BLaER1 treated with 17β-estradiol and CSF1 and Interleukin-3, amounts not matched to agents 10 nM and 100 nM (cell line): ENCODE results near the gene RARG.
"Not testable (repeated sequence)": the region's sequence is repeated elsewhere in the genome, so short reads cannot be mapped to it uniquely, and the experiment has no call there.

ENCODE experiments used
- H3K27ac ChIP-seq, 11 experiments: shearing (Covaris generic); formaldehyde crosslinking; 2 replicates each; pipeline ENCODE4 v1.8.1; 2022
- H3K27me3 ChIP-seq, 11 experiments: shearing (Covaris generic); formaldehyde crosslinking; 2 replicates each; pipeline ENCODE4 v1.8.1; 2022
- H3K36me3 ChIP-seq, 11 experiments: shearing (Covaris generic); formaldehyde crosslinking; 2 replicates each; pipeline ENCODE4 v1.8.1; 2022
- H3K4me1 ChIP-seq, 10 experiments: shearing (Covaris generic); formaldehyde crosslinking; 2 replicates each; pipeline ENCODE4 v1.8.1; 2022
- H3K4me2 ChIP-seq, 11 experiments: shearing (Covaris generic); formaldehyde crosslinking; 2 replicates each; pipeline ENCODE4 v1.8.1; 2022
- H3K4me3 ChIP-seq, 10 experiments: shearing (Covaris generic); formaldehyde crosslinking; 2 replicates each; pipeline ENCODE4 v1.8.1; 2022
- H3K9ac ChIP-seq, 11 experiments: shearing (Covaris generic); formaldehyde crosslinking; 2 replicates each; pipeline ENCODE4 v1.8.1; 2022
- H3K9me3 ChIP-seq, 11 experiments: shearing (Covaris generic); formaldehyde crosslinking; replicated peaks in 1 of 11; 2 replicates each; pipeline ENCODE4 v1.8.1; 2022
- H4K20me1 ChIP-seq, 11 experiments: shearing (Covaris generic); formaldehyde crosslinking; 2 replicates each; pipeline ENCODE4 v1.8.1; 2022
- Cebpa-rat ChIP-seq, 11 experiments: shearing (Covaris generic); IDR thresholded peaks; 2 replicates each; pipeline ENCODE4 v1.8.1; 2022

RARG gene

GRCh38 chr12:53171725-53172329, 60.2 kb downstream of the RARG start:
- 0 out of 22 replicates have a peak overlapping the region, but pooled peaks of 2 of the 11 experiments have one; percentile 1 to 6 for H3K27ac ChIP-seq

DNA sequence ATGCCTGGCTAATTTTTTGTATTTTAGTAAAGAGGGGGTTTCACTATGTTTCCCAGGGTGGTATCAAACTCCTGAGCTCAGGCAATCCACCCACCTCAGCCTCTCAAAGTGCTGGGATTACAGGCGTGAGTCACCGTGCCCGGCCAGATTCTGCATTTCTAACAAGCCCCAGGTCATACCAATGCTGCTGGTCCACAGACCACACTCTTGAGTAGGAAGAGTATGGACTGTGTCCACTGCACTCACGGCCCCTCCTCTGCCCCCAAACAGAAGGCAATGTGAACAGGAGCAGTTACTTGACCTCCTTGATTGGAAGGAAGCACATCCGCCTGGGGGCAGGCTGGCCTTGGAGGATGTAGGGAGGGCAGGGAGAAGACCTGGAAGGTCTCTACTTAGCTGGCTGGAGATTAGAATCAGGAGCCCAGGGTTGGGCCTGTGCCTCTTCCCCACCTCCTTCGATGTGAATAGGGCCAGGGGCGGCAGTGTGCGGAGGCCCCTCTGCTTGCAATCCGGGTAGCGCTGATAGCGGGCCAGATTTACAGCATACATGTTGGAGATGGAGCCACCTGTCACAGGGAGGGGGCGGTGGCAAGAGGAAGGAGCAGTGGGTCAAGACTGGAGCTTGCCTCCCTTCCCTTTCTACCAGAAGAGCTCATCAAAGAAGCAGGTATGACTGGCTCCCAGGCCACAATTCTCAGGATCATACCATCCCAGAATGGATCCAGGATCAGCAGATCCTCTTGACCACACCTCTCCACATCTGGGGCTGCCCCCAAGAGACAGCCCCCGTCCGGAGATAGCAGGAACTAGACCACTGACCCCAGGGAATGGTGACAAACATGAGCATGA, 60.9 kb downstream of the RARG start:
- Histone ChIP-seq H3K36me3 (peaks cover 0 to 28% (median 0%) of the 10 kb centered on the region in 11 experiments; a peak in 3 of 22 replicates), H3K4me3 (no peak overlapping the region), H4K20me1 (no peaks in the 10 kb centered on the region), H3K27me3 (no peaks in the 10 kb centered on the region), H3K9me3 (no peaks in the 10 kb centered on the region), H3K4me2 (peak overlapping the region in 10 of 11 experiments; percentile 16 to 58 (median 44); a peak in 19 of 22 replicates), H3K9ac (peak overlapping the region in 4 of 11 experiments; percentile 0 to 34 (median 18); a peak in 4 of 22 replicates), H3K4me1 (peaks cover 10 to 32% (median 22%) of the 10 kb centered on the region in 10 experiments), H3K27ac (0 out of 22 replicates have a peak overlapping the region, but pooled peaks of 2 of the 11 experiments have one; percentile 1 to 6)
- TF ChIP-seq Cebpa-rat (IDR thresholded peaks at IDR 0.05) = no peak

More at GRCh38 chr12:53171725-53172329, 60.2 kb downstream of the RARG start:
- Histone ChIP-seq H4K20me1 (no peaks in the 10 kb centered on the region), H3K9ac (peak overlapping the region in 5 of 11 experiments; percentile 0 to 34 (median 22); a peak in 5 of 22 replicates), H3K9me3 (no peaks in the 10 kb centered on the region), H3K27me3 (no peaks in the 10 kb centered on the region), H3K36me3 (peaks cover 0 to 28% (median 0%) of the 10 kb centered on the region in 11 experiments; a peak in 3 of 22 replicates), H3K4me1 (peaks cover 10 to 32% (median 22%) of the 10 kb centered on the region in 10 experiments), H3K4me3 (no peak overlapping the region), H3K4me2 (peak overlapping the region in 10 of 11 experiments; percentile 16 to 58 (median 44); a peak in 19 of 22 replicates)
- TF ChIP-seq Cebpa-rat (IDR thresholded peaks at IDR 0.05) = no peak

GRCh38 chr12:53170215-53170614, 61.8 kb downstream of the RARG start:
- no peaks in the 10 kb centered on the region for H4K20me1 ChIP-seq
- no peaks in the 10 kb centered on the region for H3K9me3 ChIP-seq
- H3K27ac ChIP-seq = no peak overlapping the region

GRCh38 chr12:53169644-53170043, 62.4 kb downstream of the RARG start:
- H3K9me3 ChIP-seq = no peaks in the 10 kb centered on the region
- H3K4me2 ChIP-seq = no peak overlapping the region
- no peaks in the 10 kb centered on the region for H4K20me1 ChIP-seq
- H3K4me1 ChIP-seq = peaks cover 6 to 25% (median 19%) of the 10 kb centered on the region in 10 experiments; a peak in 19 of 20 replicates
- H3K4me3 ChIP-seq = no peak overlapping the region
- peaks cover 0 to 28% (median 0%) of the 10 kb centered on the region in 11 experiments; a peak in 3 of 22 replicates for H3K36me3 ChIP-seq
- no peak overlapping the region; a peak in 1 of 22 replicates for H3K27ac ChIP-seq
- H3K27me3 ChIP-seq = no peaks in the 10 kb centered on the region
- TF ChIP-seq Cebpa-rat (IDR thresholded peaks at IDR 0.05) = no peak
- H3K9ac ChIP-seq = 0 out of 22 replicates have a peak overlapping the region, but pooled peaks of 1 of the 11 experiments have one; percentile 4

More at GRCh38 chr12:53170215-53170614, 61.8 kb downstream of the RARG start:
- no peak overlapping the region for H3K4me3 ChIP-seq
- H3K27me3 ChIP-seq = no peaks in the 10 kb centered on the region
- peaks cover 10 to 31% (median 21%) of the 10 kb centered on the region in 10 experiments for H3K4me1 ChIP-seq
- no peak for TF ChIP-seq Cebpa-rat (IDR thresholded peaks at IDR 0.05)
- no peak overlapping the region for H3K4me2 ChIP-seq
- peaks cover 0 to 28% (median 0%) of the 10 kb centered on the region in 11 experiments; a peak in 3 of 22 replicates for H3K36me3 ChIP-seq
- H3K9ac ChIP-seq = no peak overlapping the region

- H3K36me3 ChIP-seq = peaks cover 0 to 19% (median 0%) of the 10 kb centered on the region in 11 experiments; a peak in 4 of 22 replicates
- H3K4me3 ChIP-seq = no peak overlapping the region
- H3K9ac ChIP-seq = no peak overlapping the region
- H3K27me3 ChIP-seq = no peaks in the 10 kb centered on the region
- no peak overlapping the region for H3K4me2 ChIP-seq
- no peak overlapping the region for H3K27ac ChIP-seq
- H3K9me3 ChIP-seq = no peaks in the 10 kb centered on the region; a peak in 1 of 22 replicates
- no peaks in the 10 kb centered on the region for H4K20me1 ChIP-seq
- H3K4me1 ChIP-seq = peaks cover 5 to 9% (median 9%) of the 10 kb centered on the region in 10 experiments; a peak in 19 of 20 replicates
- no peak for TF ChIP-seq Cebpa-rat (IDR thresholded peaks at IDR 0.05)
Observed at GRCh38 chr12:53166837-53167236, 65.2 kb downstream of the RARG start.

- not testable (repeated sequence) for H3K9me3 ChIP-seq, H3K4me2 ChIP-seq, H3K9ac ChIP-seq, H3K27me3 ChIP-seq, H3K4me3 ChIP-seq, H3K4me1 ChIP-seq, H4K20me1 ChIP-seq, H3K27ac ChIP-seq, H3K36me3 ChIP-seq
Observed at GRCh38 chr12:53163008-53163407, 69.0 kb downstream of the RARG start.

DNA sequence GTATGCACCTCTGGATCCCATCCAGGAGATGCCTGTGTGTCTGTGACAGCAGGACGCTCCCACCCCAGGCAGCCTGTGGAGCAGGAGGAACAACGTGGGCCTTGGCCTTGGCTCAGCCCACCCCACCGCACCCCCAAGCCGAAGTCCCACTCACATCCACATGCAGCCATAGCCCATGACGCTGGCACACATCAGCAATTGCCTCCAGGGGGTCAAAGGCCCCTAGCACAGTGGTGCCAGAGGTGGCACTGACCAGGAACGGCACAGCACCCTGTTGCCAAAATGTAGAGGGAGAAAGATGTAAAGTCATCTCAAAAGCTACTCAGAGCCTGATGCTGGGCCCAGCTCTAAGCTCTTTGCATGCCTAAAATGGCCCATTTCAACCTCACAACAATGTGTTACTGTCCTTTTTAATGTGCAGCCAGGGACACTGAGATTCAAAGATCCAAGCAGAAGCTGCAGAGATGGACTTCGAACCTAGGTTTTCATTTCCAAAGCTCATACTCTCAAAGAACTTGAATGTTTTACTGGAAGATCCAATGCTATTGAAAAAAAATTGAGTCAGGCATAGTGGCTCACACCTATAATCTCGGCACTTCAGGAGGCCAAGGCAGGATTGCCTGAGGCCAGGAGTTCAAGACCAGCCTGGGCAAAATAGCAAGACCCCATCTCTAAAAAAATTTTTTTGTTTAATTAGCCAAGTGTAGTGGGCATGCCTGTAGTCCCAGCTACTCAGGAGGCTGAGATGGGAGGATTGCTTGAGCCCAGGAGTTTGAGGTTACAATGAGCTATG, 70.7 kb downstream of the RARG start:
- Histone ChIP-seq H4K20me1 (no peaks in the 10 kb centered on the region), H3K9ac (no peak overlapping the region), H3K4me2 (no peak overlapping the region), H3K27ac (no peak overlapping the region), H3K9me3 (no peaks in the 10 kb centered on the region; a peak in 1 of 22 replicates), H3K4me3 (no peak overlapping the region), H3K36me3 (no peaks in the 10 kb centered on the region; a peak in 2 of 22 replicates), H3K4me1 (peaks cover 0 to 10% (median 6%) of the 10 kb centered on the region in 10 experiments; a peak in 7 of 20 replicates), H3K27me3 (no peaks in the 10 kb centered on the region)
- no peak for TF ChIP-seq Cebpa-rat (IDR thresholded peaks at IDR 0.05)

DNA sequence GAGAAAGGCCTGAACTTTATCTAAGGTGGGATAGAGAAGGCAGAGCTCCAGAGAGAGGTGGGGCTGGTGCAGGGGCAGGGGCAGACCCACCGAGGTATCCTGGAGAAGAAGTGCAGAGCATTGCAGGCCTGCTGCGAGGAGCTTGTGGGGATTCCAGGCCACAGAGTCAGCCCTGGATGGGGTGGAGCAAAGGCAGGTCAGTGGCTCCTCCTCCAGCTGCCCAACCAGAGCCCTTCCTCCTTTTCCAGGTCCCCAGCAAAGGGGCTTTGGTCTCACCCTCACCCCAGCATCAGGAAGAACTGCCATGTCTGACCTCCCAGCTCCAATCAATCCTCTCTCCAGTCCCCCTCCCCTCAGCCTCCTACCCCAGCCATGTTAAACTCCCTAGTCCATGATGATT, 71.3 kb downstream of the RARG start:
- H4K20me1 ChIP-seq = no peaks in the 10 kb centered on the region
- no peak for TF ChIP-seq Cebpa-rat (IDR thresholded peaks at IDR 0.05)
- H3K9me3 ChIP-seq = no peaks in the 10 kb centered on the region; a peak in 1 of 22 replicates
- no peak overlapping the region for H3K4me2 ChIP-seq
- no peak overlapping the region for H3K27ac ChIP-seq
- H3K4me1 ChIP-seq = peaks cover 0 to 10% (median 6%) of the 10 kb centered on the region in 10 experiments; a peak in 7 of 20 replicates
- no peaks in the 10 kb centered on the region for H3K27me3 ChIP-seq
- no peaks in the 10 kb centered on the region; a peak in 1 of 22 replicates for H3K36me3 ChIP-seq
- no peak overlapping the region for H3K9ac ChIP-seq
- no peak overlapping the region for H3K4me3 ChIP-seq
